GM21528 (cell line): ENCODE results near the gene SH2D3A.
"Not testable (repeated sequence)": the region's sequence is repeated elsewhere in the genome, so short reads cannot be mapped to it uniquely, and the experiment has no call there.

Experiments
- ATAC-seq: cut with Tn5 transposase; IDR thresholded peaks from one replicate; pipeline ENCODE4 v1.9.1; 2021; ENCODE audit warnings: mild to moderate bottlenecking, moderate library complexity; ENCODE audit not compliant: unreplicated experiment, low FRiP score

Gene SH2D3A

GRCh38 chr19:6767357-6768235, at the start of gene SH2D3A:
Gene SH2D3A, minus strand, starts transcription at chr19:6767435. Its CDS starts 3,687 bp downstream, at chr19:6763748.
- peak; percentile 62 for ATAC-seq

DNA sequence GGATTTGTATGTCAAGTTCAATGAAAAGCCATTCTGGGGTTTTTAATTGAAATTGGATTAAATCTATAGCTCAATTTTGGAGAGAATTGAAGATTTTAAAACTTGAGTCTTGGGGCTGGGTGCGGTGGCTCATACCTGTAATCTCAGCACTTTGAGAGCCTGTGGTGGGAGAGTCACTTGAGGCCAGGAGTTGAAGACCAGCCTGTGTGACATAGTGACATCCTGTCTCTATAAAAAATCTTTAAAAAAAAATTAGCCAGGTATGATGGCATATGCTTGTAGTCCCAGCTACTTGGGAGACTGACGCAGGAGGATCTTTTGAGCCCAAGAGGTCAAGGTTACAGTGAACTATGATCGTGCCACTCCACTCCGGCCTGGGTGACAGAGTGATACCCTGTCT, 46.4 kb upstream of the SH2D3A start:
- no peak for ATAC-seq

GRCh38 chr19:6812612-6813011, 45.4 kb upstream of the SH2D3A start:
- ATAC-seq: no peak

- ATAC-seq: no peak
These were observed 44.7 kb upstream of the SH2D3A start for GRCh38 chr19:6811906-6812305.

- ATAC-seq: no peak
These were observed 44.1 kb upstream of the SH2D3A start for GRCh38 chr19:6811378-6811777.

DNA sequence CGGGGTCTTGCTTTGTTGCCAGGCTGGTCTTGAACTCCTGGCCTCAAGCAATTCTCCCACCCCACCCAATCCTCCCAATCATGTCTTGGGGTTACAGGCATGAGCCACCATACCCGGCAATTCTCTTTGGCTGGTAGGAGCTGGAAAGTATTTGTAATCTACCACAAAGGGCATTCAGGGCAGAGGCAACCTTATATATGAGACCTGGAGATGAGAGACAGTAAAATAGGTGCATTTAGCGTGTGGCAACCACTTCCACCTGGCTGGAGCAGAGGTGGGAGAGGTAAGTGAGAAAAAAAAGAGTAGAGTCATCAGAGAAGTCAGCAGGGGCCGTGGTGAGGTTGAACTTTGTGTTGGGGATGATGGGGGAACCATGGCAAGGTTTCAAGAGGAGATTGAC, 42.0 kb upstream of the SH2D3A start:
- ATAC-seq: no peak

DNA sequence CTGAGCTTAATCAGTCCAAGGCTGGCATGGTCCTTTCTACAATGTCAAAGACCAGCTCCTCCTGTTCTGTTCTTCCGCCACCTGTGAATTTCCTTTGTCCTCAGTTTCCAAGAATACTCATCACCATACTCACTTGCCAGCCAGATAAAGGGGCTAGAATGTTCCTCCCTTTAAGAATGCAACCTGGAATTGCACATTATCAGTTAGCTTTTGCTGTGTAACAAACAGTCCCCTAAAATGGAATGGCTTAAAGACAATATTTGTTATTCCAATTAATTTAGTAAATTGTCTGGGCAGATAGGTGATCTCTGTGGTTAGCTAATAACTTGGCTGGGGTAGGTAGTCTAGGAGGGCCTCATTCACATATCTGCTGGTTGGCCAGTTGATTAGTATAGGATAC, 41.3 kb upstream of the SH2D3A start:
- ATAC-seq: no peak

GRCh38 chr19:6807291-6807690, 40.1 kb upstream of the SH2D3A start:
- ATAC-seq: no peak

GRCh38 chr19:6806488-6806887, 39.3 kb upstream of the SH2D3A start:
- ATAC-seq: no peak

DNA sequence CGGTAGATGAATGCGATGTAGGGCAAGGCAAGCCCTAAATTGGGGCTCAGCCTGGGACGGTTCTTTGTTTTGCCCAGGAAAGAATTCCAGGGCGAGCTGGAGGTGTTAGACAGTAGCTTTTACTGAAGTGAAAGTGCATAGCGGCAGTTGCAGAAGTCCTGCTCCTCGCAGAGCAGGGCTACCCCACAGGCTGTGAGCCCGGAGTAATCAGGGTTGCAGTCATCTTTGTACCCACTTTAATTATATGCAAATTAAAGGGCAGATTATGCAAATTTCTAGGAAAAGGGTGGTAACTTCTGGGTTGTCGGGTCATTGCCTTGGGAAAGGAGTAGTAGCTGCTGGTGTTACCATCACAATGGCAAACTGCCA, 35.8 kb upstream of the SH2D3A start:
- no peak for ATAC-seq

GRCh38 chr19:6802336-6803035, 35.3 kb upstream of the SH2D3A start:
- ATAC-seq: peak; percentile 49

DNA sequence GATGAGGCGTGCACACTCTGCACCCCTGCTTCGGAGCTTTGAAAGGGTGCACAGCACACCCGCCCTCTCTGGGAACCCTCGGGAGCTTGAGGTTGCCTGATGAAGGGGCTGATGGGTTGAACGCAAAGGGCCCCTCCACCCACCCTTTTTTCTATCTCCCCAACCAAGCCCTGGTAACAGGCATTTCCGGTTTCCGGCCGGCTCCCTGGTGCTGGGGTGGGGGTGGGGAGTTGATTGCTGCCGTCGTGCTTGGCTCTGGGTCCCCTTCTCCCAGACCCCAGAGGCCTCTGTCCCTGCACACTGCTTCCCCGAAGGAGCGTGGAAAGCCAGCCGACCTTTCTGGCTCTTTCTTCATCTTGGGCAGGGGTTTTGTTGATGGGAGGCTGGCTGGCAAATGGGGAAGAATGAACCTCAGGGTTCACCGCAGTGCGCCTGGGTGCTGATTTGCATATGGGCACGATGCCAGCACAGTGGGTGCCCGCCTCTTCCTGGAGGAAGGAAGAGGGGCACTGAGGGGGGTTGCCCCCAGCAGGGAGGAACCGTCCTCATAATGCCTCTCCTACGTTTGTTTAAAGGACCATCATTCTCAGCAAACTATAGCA, 34.4 kb upstream of the SH2D3A start:
- no peak for ATAC-seq

DNA sequence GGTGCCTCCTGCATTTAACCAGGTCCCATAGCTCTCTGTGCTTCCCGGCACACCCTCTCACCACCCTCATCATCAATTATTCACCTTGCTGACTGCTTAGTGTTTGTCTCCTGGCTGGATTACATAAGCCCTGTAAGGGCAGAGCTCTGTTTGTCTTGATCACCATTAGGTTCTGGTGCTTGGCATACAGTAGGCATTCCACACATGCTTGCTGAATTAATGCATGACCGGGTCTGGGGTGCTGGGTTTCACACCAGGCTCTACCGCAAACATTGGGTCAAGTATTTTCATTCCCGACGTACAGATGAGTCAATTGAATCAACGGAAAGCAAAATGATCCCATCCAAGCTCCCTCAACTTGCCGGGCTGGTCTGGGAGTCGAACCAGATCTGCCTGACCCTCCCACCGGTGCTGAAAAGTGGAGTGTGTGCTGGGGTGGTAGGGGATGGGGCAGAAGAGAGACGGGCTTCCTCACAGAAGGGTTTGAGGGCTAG, 33.8 kb upstream of the SH2D3A start:
- no peak for ATAC-seq

GRCh38 chr19:6800160-6800790, 33.0 kb upstream of the SH2D3A start:
- ATAC-seq: not testable (repeated sequence)

- no peak for ATAC-seq
These were observed 30.4 kb upstream of the SH2D3A start for GRCh38 chr19:6797646-6798045.

DNA sequence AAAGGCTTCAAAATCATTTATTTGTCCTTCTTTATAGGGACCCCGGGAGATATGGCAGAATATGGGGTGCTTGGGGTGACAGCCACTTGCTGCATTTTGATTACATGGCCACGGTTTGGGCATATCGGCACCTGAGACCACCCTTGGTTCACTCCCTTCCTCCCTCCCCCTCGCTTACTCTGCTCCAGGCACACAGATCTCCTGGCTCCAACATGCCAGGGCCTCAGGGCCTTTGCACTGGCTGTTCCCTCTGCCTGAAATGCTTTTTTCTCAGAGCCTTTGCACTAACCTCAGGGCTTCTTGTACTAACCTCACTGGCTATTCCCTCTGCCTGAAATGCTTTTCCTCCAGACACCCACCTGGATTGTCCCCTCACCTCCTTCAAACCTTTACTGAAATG, 29.0 kb upstream of the SH2D3A start:
- no peak for ATAC-seq

DNA sequence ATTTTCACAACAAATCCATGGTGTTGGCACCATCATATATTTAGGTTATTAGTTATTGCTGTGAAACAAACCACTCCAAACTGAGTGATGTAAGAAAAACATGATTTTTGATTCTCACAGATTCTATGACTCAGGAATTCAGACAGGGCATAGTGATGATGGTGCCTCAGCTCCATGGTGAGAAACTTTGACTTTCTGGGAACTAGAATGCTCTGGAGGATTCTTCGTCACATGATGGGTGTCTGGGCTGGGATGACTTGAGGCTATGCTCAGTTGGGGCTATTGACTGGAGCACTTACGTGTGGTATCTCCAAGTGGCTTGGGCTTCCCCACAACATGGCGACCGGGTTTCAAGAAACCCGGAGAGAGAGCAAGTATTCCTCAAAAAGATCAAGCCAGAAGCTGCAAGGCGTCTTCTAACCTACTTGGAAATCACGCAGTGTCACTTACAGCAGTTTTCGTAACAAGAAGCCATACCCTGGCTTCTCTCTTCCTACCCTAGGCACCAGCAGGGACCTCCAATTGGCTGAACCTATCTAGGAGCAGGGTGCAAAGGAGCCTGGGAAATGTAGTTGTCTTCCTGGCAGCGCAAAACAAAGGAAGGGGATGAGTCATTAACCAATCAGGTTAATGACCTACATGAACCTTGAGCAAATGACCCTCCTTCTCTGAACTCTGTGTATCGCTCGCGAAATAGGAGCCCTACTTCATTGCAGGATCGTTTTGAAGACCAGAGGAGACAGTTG, 27.6 kb upstream of the SH2D3A start:
- no peak for ATAC-seq

DNA sequence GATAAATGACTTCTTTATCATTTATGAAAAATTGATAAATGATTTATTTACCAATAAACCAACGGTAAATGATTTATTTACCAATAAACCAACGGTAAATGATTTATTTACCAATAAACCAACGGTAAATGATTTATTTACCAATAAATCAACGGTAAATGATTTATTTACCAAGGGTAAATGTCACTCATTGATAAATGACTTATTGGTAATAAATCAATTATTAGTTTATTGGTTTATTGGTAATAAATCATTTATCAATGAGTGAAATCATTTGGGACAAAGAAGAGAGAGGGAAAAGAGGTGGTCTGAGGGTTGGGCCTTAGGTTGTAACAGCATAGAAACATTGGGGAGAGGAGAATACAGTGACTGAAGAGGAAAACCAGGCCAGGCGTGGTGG, 26.7 kb upstream of the SH2D3A start:
- ATAC-seq: no peak

GRCh38 chr19:6793411-6793810, 26.2 kb upstream of the SH2D3A start:
- ATAC-seq: no peak

- no peak for ATAC-seq
These were observed 24.0 kb upstream of the SH2D3A start for GRCh38 chr19:6791237-6791636.
